ENCODE results near the gene BCL11A. TPM values are rescaled to one million over a fixed set of nuclear protein-coding genes. Genes with fewer than 3 reads are reported as not detected.

Gene BCL11A
- total and polyA plus RNA-seq, 2 experiments from 2014 or later, result 57.5 to 77.6 TPM

DNA sequence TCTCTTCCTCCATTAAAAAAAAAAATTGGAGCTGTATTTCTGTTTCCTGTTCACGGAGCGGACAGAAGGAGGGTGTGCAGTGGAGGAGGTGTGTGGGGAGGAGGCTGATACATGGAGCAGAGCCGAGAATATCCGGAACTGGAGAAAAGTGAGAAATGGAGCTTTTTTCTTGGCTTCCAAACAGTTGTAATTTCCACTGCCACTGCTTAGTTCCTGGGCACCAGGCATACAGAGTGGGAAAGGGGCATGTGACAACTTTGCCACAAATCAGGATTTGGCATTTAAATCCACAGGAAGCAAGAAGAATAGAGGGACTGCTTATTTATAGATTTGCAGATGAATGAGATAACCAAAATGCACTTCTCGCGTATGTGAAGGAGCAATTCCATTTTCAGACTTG lies 71.2 kb downstream of the BCL11A start (continued):
- TF ChIP-seq, protein P1, sequence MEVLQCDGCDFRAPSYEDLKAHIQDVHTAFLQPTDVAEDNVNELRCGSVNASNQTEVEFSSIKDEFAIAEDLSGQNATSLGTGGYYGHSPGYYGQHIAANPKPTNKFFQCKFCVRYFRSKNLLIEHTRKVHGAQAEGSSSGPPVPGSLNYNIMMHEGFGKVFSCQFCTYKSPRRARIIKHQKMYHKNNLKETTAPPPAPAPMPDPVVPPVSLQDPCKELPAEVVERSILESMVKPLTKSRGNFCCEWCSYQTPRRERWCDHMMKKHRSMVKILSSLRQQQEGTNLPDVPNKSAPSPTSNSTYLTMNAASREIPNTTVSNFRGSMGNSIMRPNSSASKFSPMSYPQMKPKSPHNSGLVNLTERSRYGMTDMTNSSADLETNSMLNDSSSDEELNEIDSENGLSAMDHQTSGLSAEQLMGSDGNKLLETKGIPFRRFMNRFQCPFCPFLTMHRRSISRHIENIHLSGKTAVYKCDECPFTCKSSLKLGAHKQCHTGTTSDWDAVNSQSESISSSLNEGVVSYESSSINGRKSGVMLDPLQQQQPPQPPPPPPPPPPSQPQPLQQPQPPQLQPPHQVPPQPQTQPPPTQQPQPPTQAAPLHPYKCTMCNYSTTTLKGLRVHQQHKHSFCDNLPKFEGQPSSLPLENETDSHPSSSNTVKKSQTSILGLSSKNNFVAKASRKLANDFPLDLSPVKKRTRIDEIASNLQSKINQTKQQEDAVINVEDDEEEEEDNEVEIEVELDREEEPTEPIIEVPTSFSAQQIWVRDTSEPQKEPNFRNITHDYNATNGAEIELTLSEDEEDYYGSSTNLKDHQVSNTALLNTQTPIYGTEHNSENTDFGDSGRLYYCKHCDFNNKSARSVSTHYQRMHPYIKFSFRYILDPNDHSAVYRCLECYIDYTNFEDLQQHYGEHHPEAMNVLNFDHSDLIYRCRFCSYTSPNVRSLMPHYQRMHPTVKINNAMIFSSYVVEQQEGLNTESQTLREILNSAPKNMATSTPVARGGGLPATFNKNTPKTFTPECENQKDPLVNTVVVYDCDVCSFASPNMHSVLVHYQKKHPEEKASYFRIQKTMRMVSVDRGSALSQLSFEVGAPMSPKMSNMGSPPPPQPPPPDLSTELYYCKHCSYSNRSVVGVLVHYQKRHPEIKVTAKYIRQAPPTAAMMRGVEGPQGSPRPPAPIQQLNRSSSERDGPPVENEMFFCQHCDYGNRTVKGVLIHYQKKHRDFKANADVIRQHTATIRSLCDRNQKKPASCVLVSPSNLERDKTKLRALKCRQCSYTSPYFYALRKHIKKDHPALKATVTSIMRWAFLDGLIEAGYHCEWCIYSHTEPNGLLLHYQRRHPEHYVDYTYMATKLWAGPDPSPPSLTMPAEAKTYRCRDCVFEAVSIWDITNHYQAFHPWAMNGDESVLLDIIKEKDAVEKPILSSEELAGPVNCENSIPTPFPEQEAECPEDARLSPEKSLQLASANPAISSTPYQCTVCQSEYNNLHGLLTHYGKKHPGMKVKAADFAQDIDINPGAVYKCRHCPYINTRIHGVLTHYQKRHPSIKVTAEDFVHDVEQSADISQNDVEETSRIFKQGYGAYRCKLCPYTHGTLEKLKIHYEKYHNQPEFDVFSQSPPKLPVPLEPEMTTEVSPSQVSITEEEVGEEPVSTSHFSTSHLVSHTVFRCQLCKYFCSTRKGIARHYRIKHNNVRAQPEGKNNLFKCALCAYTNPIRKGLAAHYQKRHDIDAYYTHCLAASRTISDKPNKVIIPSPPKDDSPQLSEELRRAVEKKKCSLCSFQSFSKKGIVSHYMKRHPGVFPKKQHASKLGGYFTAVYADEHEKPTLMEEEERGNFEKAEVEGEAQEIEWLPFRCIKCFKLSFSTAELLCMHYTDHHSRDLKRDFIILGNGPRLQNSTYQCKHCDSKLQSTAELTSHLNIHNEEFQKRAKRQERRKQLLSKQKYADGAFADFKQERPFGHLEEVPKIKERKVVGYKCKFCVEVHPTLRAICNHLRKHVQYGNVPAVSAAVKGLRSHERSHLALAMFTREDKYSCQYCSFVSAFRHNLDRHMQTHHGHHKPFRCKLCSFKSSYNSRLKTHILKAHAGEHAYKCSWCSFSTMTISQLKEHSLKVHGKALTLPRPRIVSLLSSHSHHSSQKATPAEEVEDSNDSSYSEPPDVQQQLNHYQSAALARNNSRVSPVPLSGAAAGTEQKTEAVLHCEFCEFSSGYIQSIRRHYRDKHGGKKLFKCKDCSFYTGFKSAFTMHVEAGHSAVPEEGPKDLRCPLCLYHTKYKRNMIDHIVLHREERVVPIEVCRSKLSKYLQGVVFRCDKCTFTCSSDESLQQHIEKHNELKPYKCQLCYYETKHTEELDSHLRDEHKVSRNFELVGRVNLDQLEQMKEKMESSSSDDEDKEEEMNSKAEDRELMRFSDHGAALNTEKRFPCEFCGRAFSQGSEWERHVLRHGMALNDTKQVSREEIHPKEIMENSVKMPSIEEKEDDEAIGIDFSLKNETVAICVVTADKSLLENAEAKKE (CRISPR knock-in tag; IDR thresholded peaks at IDR 0.05), result no peak
- no peak for TF ChIP-seq EZH2phosphoT487 (IDR thresholded peaks at IDR 0.05; ENCODE audit: unreplicated experiment)
- TF ChIP-seq NANOG (IDR thresholded peaks at IDR 0.05; ENCODE audit: borderline replicate concordance), result no peak
- TF ChIP-seq POLR2AphosphoS5 (IDR thresholded peaks at IDR 0.05; ENCODE audit: low read depth), result no peak
- TF ChIP-seq STAT1 (IDR thresholded peaks at IDR 0.05; ENCODE audit: unreplicated experiment), result no peak

DNA sequence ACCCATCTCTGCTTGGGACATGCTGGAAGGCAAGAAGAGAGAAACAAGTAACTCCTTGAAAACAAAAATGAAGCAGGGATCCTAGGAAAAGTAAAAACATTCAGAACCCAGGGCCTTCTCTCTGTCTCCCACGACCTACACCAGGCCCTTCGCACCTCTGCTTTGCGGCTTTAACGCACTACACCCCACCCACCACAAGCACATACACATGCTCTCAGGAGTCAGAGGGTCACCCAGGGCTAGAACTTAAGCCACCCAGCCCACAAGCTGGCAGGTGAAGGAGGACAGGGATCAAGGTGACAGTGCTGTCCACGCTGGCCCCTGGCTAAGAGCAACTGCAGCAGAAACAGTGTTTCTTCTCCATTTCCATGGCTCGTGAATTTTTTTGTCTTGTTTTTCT lies 72.2 kb downstream of the BCL11A start:
- no peak; the same call in 1 of the 3 replicates for ATAC-seq
- Mint-ChIP-seq H3K4me1 (peaks cover 79% of the 10 kb centered on the region), H3K9me3 (no peaks in the 10 kb centered on the region), H3K4me3 (no peak overlapping the region), H3K27ac (no peak overlapping the region), H3K27me3 (ENCODE audit: insufficient read depth, low read depth, poor library complexity) (peaks cover 30% of the 10 kb centered on the region), H3K36me3 (ENCODE audit: low read depth) (peaks cover 27% of the 10 kb centered on the region)
- H3K9me2 ChIP-seq (ENCODE audit: insufficient read depth), result no peaks in the 10 kb centered on the region
- H3K79me2 ChIP-seq (replicated peaks; ENCODE audit: insufficient read depth), result peaks cover 92% of the 10 kb centered on the region
- H3K27ac ChIP-seq (ENCODE audit: low read depth), result no peak overlapping the region
- no peak overlapping the region for H3K4me2 ChIP-seq
- H3K4me1 ChIP-seq (ENCODE audit: insufficient read depth), result peaks cover 75% of the 10 kb centered on the region
- 0 out of 2 replicates have a peak, but pooled peaks cover 1% of the 10 kb centered on the region for H3K36me3 ChIP-seq (ENCODE audit: insufficient read depth)
- peaks cover 40% of the 10 kb centered on the region for H3K27me3 ChIP-seq (ENCODE audit: insufficient read depth)
- no peak for DNase-seq (ENCODE audit: low spot score)
- no peak overlapping the region for H2AFZ ChIP-seq
- H3F3A ChIP-seq (replicated peaks; ENCODE audit: low read depth), result no peaks in the 10 kb centered on the region
- no peak overlapping the region for H3K4me3 ChIP-seq
- peaks cover 74% of the 10 kb centered on the region for H4K20me1 ChIP-seq (replicated peaks; ENCODE audit: insufficient read depth)
- TF ChIP-seq EZH2 (IDR thresholded peaks at IDR 0.05; ENCODE audit: low read depth, unreplicated experiment) (no peak), ZNF331 (CRISPR knock-in tag; IDR thresholded peaks at IDR 0.05; ENCODE audit: low read depth) (no peak), JUNB (IDR thresholded peaks at IDR 0.05; ENCODE audit: unreplicated experiment) (no peak), CREB1 (CRISPR knock-in tag; IDR thresholded peaks at IDR 0.05; ENCODE audit: low read depth) (no peak), STAT1 (IDR thresholded peaks at IDR 0.05; ENCODE audit: unreplicated experiment) (no peak), ZNF114 (CRISPR knock-in tag; IDR thresholded peaks at IDR 0.05) (no peak)
- TF ChIP-seq, protein P1 (CRISPR knock-in tag; IDR thresholded peaks at IDR 0.05), result no peak

Measured in GM23338 (cell line).